MM.1S (cell line): ENCODE measurements around the gene HIPK3.

Source experiments
- CTCF ChIP-seq: fragments of 300-600 bp; sonication (generic); IDR thresholded peaks from 2 replicates; pipeline ENCODE4 v1.5.1; 2016; ENCODE audit warnings: antibody characterized with exemption, low read length, mixed read lengths
- EZH2 ChIP-seq: fragments of 300-600 bp; sonication (generic); optimal IDR thresholded peaks from 2 replicates; pipeline ENCODE3; 2017; ENCODE audit warnings: low read depth, mild to moderate bottlenecking, antibody characterized with exemption, low read length, mixed read lengths
- EZH2phosphoT487 ChIP-seq: fragments of 300-600 bp; sonication (generic); IDR thresholded peaks from 2 replicates; pipeline ENCODE4 v1.6.1; 2018; ENCODE audit warnings: antibody characterized with exemption, low read length

- TF ChIP-seq EZH2 (no peak), CTCF (no peak), EZH2phosphoT487 (no peak)
Observed at GRCh38 chr11:33402066-33402465, 144.9 kb downstream of the HIPK3 start.
